ENCODE measurements around the gene RGS9BP. TPM values are rescaled to one million over a fixed set of nuclear protein-coding genes. Genes with fewer than 3 reads are reported as not detected.
A peak's percentile ranks its signal among the peaks of the same experiment; 100 is the strongest.

The RGS9BP gene, protein sequence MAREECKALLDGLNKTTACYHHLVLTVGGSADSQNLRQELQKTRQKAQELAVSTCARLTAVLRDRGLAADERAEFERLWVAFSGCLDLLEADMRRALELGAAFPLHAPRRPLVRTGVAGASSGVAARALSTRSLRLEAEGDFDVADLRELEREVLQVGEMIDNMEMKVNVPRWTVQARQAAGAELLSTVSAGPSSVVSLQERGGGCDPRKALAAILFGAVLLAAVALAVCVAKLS
- 1 to 10 TPM; 1.5 to 5.5 (median 3.9) TPM for total RNA-seq

DNA sequence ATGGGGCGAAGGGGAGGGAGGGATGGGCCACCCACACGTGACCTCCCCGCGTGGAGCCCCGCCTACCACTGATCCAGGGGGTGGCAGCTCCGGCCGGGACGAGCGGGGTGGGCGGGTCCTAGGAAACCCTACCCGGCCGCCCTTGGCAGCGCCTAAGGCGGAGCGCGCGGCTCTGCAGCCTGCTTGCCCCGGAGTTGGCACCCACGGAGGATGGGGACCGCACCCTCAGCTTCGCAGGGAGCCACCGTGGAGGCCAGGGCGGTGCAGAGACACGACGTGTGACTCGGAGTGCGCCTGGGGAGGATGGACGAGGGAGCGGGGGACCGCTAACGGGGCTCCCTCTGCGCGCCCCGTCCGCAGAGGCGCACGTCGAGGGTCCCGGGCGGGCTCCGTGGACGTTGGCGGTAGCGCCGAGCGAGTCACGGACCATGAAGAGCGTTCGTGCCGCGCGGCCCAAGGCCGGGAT lies at the start of gene RGS9BP:
Gene RGS9BP (plus strand): TSS at position 129 of the 466 bp plus-strand sequence. CDS start 416 bp downstream, outside the sequence.
- Histone ChIP-seq H3K36me3 (peaks cover 0 to 7% (median 0%) of the 10 kb centered on the region in 4 donors), H3K4me3 (peak within 1 kb of the TSS; percentile 75 to 96 (median 92)), H3K27ac (replicated peaks in 1 of 4) (peak within 1 kb of the TSS; percentile 87 to 93 (median 90)), H3K27me3 (peaks cover 0 to 13% (median 0%) of the 10 kb centered on the region in 4 donors), H3K4me1 (peaks cover 28 to 57% (median 47%) of the 10 kb centered on the region in 4 donors), H3K9me3 (no peaks in the 10 kb centered on the region)
- no peak for TF ChIP-seq POLR2A (IDR thresholded peaks at IDR 0.05; ENCODE audit: low read depth)
- TF ChIP-seq POLR2AphosphoS5 (IDR thresholded peaks at IDR 0.05): no peak
- TF ChIP-seq, protein P1, sequence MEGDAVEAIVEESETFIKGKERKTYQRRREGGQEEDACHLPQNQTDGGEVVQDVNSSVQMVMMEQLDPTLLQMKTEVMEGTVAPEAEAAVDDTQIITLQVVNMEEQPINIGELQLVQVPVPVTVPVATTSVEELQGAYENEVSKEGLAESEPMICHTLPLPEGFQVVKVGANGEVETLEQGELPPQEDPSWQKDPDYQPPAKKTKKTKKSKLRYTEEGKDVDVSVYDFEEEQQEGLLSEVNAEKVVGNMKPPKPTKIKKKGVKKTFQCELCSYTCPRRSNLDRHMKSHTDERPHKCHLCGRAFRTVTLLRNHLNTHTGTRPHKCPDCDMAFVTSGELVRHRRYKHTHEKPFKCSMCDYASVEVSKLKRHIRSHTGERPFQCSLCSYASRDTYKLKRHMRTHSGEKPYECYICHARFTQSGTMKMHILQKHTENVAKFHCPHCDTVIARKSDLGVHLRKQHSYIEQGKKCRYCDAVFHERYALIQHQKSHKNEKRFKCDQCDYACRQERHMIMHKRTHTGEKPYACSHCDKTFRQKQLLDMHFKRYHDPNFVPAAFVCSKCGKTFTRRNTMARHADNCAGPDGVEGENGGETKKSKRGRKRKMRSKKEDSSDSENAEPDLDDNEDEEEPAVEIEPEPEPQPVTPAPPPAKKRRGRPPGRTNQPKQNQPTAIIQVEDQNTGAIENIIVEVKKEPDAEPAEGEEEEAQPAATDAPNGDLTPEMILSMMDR (IDR thresholded peaks at IDR 0.05): no peak
- TF ChIP-seq EP300 (IDR thresholded peaks at IDR 0.05): no peak
- intact Hi-C loops (cut with DNase I): no loop called here
- no peak for DNase-seq (ENCODE audit: extremely low spot score)
- WGBS: 3% methylated on average over 8 of the region's 53 CpGs

DNA sequence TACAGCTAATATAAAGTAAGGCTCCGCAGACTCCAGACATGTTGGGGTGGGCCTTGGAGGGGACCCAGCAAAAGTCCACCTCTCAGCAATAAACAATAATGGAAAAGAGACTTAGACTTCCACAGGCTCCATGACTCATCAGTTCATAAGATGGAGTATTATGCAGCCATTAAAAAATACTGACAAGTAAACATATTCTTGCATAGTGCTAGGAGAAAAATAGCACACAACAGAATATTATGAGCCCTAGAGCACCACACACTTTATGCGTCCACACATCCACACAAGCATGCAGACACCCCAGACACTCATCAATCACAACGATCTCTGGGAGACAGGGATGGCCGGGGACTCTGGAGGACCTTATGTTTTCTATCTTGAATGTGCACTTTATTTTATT lies 48.7 kb upstream of the RGS9BP start:
- H3K27ac ChIP-seq (replicated peaks in 1 of 4): no peak overlapping the region
- TF ChIP-seq POLR2AphosphoS5 (IDR thresholded peaks at IDR 0.05) (no peak), EP300 (IDR thresholded peaks at IDR 0.05) (no peak), POLR2A (IDR thresholded peaks at IDR 0.05; ENCODE audit: low read depth) (no peak)
- TF ChIP-seq, protein P1 (IDR thresholded peaks at IDR 0.05): no peak
- no peak for DNase-seq (ENCODE audit: extremely low spot score)
- H3K9me3 ChIP-seq: no peaks in the 10 kb centered on the region
- H3K4me1 ChIP-seq: no peaks in the 10 kb centered on the region
- H3K4me3 ChIP-seq: no peak overlapping the region
- intact Hi-C loops (cut with DNase I): no loop called here
- peaks cover 72 to 100% (median 95%) of the 10 kb centered on the region in 4 donors for H3K36me3 ChIP-seq
- WGBS: 95% methylated on average over 4 of the region's 4 CpGs
- H3K27me3 ChIP-seq: no peaks in the 10 kb centered on the region

DNA sequence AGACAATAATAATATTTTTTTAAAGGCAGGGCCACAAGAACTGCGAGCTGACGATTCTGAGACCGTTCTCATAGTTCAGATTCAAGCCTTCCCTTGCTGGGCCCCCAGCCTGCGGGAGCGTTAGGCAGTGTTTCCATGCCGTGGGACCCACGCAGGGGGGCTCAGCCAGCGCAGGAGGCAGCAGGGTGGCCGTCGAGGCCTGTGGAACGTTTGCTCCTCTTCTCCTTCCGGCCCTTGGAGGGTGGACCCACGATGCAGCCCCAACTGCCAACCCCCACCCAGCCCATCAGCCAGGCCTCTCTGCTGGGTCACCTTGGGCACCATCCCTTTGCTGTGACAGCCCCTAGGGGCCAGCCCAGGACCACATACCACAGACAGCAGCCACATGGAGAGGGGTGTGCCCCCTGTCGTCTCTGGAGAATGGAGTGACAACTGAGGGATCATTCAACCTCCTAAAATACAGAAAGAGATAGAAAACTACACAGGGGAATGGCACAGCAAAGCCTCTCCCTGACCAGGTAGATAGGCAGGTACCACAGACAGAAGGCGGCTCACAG lies 47.9 kb upstream of the RGS9BP start:
- Histone ChIP-seq H3K27me3 (no peaks in the 10 kb centered on the region), H3K27ac (replicated peaks in 1 of 4) (no peak overlapping the region), H3K4me3 (no peak overlapping the region), H3K36me3 (peaks cover 64 to 99% (median 91%) of the 10 kb centered on the region in 4 donors), H3K9me3 (no peaks in the 10 kb centered on the region), H3K4me1 (no peaks in the 10 kb centered on the region)
- DNase-seq (ENCODE audit: extremely low spot score): no peak
- 88% methylated on average over 7 of the region's 15 CpGs for WGBS
- TF ChIP-seq, protein P1 (IDR thresholded peaks at IDR 0.05): no peak
- TF ChIP-seq POLR2AphosphoS5 (IDR thresholded peaks at IDR 0.05): no peak
- TF ChIP-seq EP300 (IDR thresholded peaks at IDR 0.05): no peak
- TF ChIP-seq POLR2A (IDR thresholded peaks at IDR 0.05; ENCODE audit: low read depth): no peak
- intact Hi-C loops (cut with DNase I): no loop called here

DNA sequence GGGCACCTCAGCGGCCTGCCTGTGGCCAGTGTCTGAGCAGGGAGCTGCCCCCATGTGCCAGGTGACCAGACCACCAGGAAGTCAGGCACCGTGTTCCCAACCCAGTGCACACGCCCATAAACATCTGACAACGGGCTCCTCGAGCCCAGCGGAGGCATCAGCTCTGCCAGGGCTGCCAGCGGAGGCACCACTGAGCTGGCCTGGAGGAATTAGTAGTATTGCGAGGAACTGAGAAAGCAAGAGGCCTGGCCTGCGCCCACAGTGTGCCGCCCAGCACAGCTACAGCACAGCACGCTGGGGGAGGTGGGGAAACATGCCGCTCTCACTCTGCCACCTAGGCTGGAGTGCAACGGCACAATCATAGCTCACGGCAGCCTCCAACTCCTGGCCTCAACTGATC lies 45.3 kb upstream of the RGS9BP start:
- intact Hi-C loops (cut with DNase I): no loop called here
- Histone ChIP-seq H3K27ac (replicated peaks in 1 of 4) (no peak overlapping the region), H3K36me3 (peaks cover 44 to 99% (median 79%) of the 10 kb centered on the region in 4 donors), H3K4me1 (no peaks in the 10 kb centered on the region), H3K4me3 (no peak overlapping the region), H3K9me3 (no peaks in the 10 kb centered on the region), H3K27me3 (no peaks in the 10 kb centered on the region)
- TF ChIP-seq EP300 (IDR thresholded peaks at IDR 0.05) (no peak), POLR2AphosphoS5 (IDR thresholded peaks at IDR 0.05) (no peak), POLR2A (IDR thresholded peaks at IDR 0.05; ENCODE audit: low read depth) (no peak)
- TF ChIP-seq, protein P1 (IDR thresholded peaks at IDR 0.05): no peak
- no CpG with 5 or more reads among the region's 14 CpGs for WGBS
- DNase-seq (ENCODE audit: extremely low spot score): no peak

Data from esophagus muscularis mucosa (tissue), 4 donors.